Skeletal muscle cell (primary cell): ENCODE data around the gene SDHAF2.
A peak's percentile ranks its signal among the peaks of the same experiment; 100 is the strongest.
"Not testable (repeated sequence)": the region's sequence is repeated elsewhere in the genome, so short reads cannot be mapped to it uniquely, and the experiment has no call there.

Source experiments
- DNase-seq: peaks from one replicate; pipeline ENCODE4 v3.0.0-alpha.2; 2010; ENCODE audit warnings: low read depth
- H3K4me3 ChIP-seq: 2 replicates; pipeline ENCODE4 v1.5.1; 2011; ENCODE audit warnings: low read depth, mild to moderate bottlenecking, control low read depth, low read length, moderate library complexity

The SDHAF2 gene

GRCh38 chr11:61429691-61430582 lies at the start of gene SDHAF2, which contains the start of gene CPSF7:
Gene SDHAF2 (plus strand): TSS chr11:61430124. CDS start chr11:61430147, 23 bp downstream.
Gene CPSF7 (minus strand): TSS chr11:61429975. CDS start chr11:61429235, 740 bp downstream.
- DNase-seq = peak; percentile 78
- peak within 1 kb of the TSS; percentile 98 for H3K4me3 ChIP-seq

GRCh38 chr11:61380884-61381283 lies 49.0 kb upstream of the SDHAF2 start:
- no peak overlapping the region for H3K4me3 ChIP-seq
- no peak for DNase-seq

GRCh38 chr11:61383859-61384258 lies 46.1 kb upstream of the SDHAF2 start:
- not testable (repeated sequence) for DNase-seq, H3K4me3 ChIP-seq

- no peak for DNase-seq
- H3K4me3 ChIP-seq = no peak overlapping the region
Observed at GRCh38 chr11:61384271-61385242, 45.4 kb upstream of the SDHAF2 start.

GRCh38 chr11:61390161-61390560 lies 39.8 kb upstream of the SDHAF2 start:
- no peak for DNase-seq
- H3K4me3 ChIP-seq = no peak overlapping the region

GRCh38 chr11:61392981-61393595 lies 36.8 kb upstream of the SDHAF2 start:
- no peak for DNase-seq

GRCh38 chr11:61401173-61401572 lies 28.8 kb upstream of the SDHAF2 start:
- DNase-seq = no peak
- H3K4me3 ChIP-seq = no peak overlapping the region

More at GRCh38 chr11:61392981-61393595, 36.8 kb upstream of the SDHAF2 start:
- peak overlapping the region; percentile 59 for H3K4me3 ChIP-seq

GRCh38 chr11:61401573-61401972 lies 28.4 kb upstream of the SDHAF2 start:
- no peak overlapping the region for H3K4me3 ChIP-seq
- DNase-seq = no peak

- no peak for DNase-seq
- no peak overlapping the region for H3K4me3 ChIP-seq
Observed at GRCh38 chr11:61403658-61404057, 26.3 kb upstream of the SDHAF2 start.

- no peak for DNase-seq
Observed at GRCh38 chr11:61404103-61404502, 25.8 kb upstream of the SDHAF2 start.

GRCh38 chr11:61404641-61405040 lies 25.3 kb upstream of the SDHAF2 start:
- no peak overlapping the region for H3K4me3 ChIP-seq
- DNase-seq = no peak

More at GRCh38 chr11:61404103-61404502, 25.8 kb upstream of the SDHAF2 start:
- no peak overlapping the region for H3K4me3 ChIP-seq

- DNase-seq = no peak
Observed at GRCh38 chr11:61406067-61406466, 23.9 kb upstream of the SDHAF2 start.

GRCh38 chr11:61406991-61407728 lies 22.8 kb upstream of the SDHAF2 start:
- H3K4me3 ChIP-seq = no peak overlapping the region

More at GRCh38 chr11:61406067-61406466, 23.9 kb upstream of the SDHAF2 start:
- H3K4me3 ChIP-seq = no peak overlapping the region

GRCh38 chr11:61411589-61411988 lies 18.3 kb upstream of the SDHAF2 start:
- DNase-seq = no peak
- H3K4me3 ChIP-seq = no peak overlapping the region

More at GRCh38 chr11:61406991-61407728, 22.8 kb upstream of the SDHAF2 start:
- no peak for DNase-seq

GRCh38 chr11:61413496-61413895 lies 16.4 kb upstream of the SDHAF2 start:
- H3K4me3 ChIP-seq = no peak overlapping the region
- DNase-seq = no peak

- no peak overlapping the region for H3K4me3 ChIP-seq
- no peak for DNase-seq
Observed at GRCh38 chr11:61414547-61414946, 15.4 kb upstream of the SDHAF2 start.

GRCh38 chr11:61415381-61415780 lies 14.5 kb upstream of the SDHAF2 start:
- no peak overlapping the region for H3K4me3 ChIP-seq
- no peak for DNase-seq

- DNase-seq = no peak
- H3K4me3 ChIP-seq = no peak overlapping the region
Observed at GRCh38 chr11:61416941-61417340, 13.0 kb upstream of the SDHAF2 start.

- no peak overlapping the region for H3K4me3 ChIP-seq
- DNase-seq = no peak
Observed at GRCh38 chr11:61417670-61418069, 12.3 kb upstream of the SDHAF2 start.
